H1 (cell line): ENCODE measurements around the gene CREBZF. TPM values are rescaled to one million over a fixed set of nuclear protein-coding genes. Genes with fewer than 3 reads are reported as not detected.

Source experiments
- CTCF ChIA-PET: fragments of 300-600 bp; sonication (Branson Sonifier 250); formaldehyde crosslinking; loops from one replicate; lab custom pipeline; 2021; ENCODE audit not compliant: partially characterized antibody; lab: Charles Lee
- POLR2A ChIA-PET: fragments of 300-600 bp; sonication (Branson Sonifier 250); formaldehyde crosslinking; loops from one replicate; lab custom pipeline; 2021; ENCODE audit warnings: inconsistent platforms; ENCODE audit not compliant: partially characterized antibody; lab: Charles Lee
- DNase-seq, 2 experiments: peaks; one replicate each; pipeline versions ENCODE4 v3.0.0 to v3.0.0-alpha.2; 2010 to 2022; ENCODE audit warnings: low spot score in 2 of 2, low read depth in 1 of 2, mixed read lengths in 1 of 2
- FAIRE-seq: peaks from 2 replicates; lab custom pipeline; 2011; peaks lifted over from hg19 to GRCh38; lab: Jason Lieb, UNC
- H2AFZ ChIP-seq: 2 replicates; pipeline ENCODE4 v1.8.1; 2012; ENCODE audit warnings: low read length, inconsistent platforms
- H2AK5ac ChIP-seq: 2 replicates; pipeline ENCODE4 v1.6.1; 2013; ENCODE audit warnings: low read depth, low read length
- H2BK120ac ChIP-seq: replicated peaks from 2 replicates; pipeline ENCODE3; 2013; ENCODE audit warnings: low read depth, low read length, inconsistent platforms
- H2BK12ac ChIP-seq: 2 replicates; pipeline ENCODE4 v1.6.1; 2013; ENCODE audit warnings: low read depth, low read length
- H2BK15ac ChIP-seq: 2 replicates; pipeline ENCODE4 v1.6.1; 2013; ENCODE audit warnings: low read length
- H2BK20ac ChIP-seq: 2 replicates; pipeline ENCODE4 v1.6.1; 2013; ENCODE audit warnings: low read length
- H2BK5ac ChIP-seq: 2 replicates; pipeline ENCODE4 v1.6.1; 2013; ENCODE audit warnings: low read depth, low read length
- H3K14ac ChIP-seq: 2 replicates; pipeline ENCODE4 v1.6.1; 2013; ENCODE audit warnings: inconsistent platforms; ENCODE audit not compliant: insufficient read length
- H3K18ac ChIP-seq: 2 replicates; pipeline ENCODE4 v1.6.1; 2013; ENCODE audit warnings: low read length; ENCODE audit errors: extremely low read depth
- H3K23ac ChIP-seq: 2 replicates; pipeline ENCODE4 v1.6.1; 2013; ENCODE audit warnings: inconsistent platforms; ENCODE audit not compliant: insufficient read length
- H3K23me2 ChIP-seq: 2 replicates; pipeline ENCODE4 v1.6.1; 2013; ENCODE audit warnings: low read depth, low read length
- H3K27ac ChIP-seq: 2 replicates; pipeline ENCODE4 v1.6.1; 2011; ENCODE audit warnings: low read depth, low read length, inconsistent platforms
- H3K27me3 ChIP-seq, 4 experiments: replicated peaks in 1 of 4; 1 replicate in 1 of 4; 2 replicates in 3 of 4; pipeline versions ENCODE4 v1.6.1 to v1.8.1; 2011 to 2013; ENCODE audit warnings: low read length in 3 of 4, mild to moderate bottlenecking in 3 of 4, inconsistent platforms in 2 of 4, mixed read lengths in 2 of 4, moderate library complexity in 1 of 4; ENCODE audit not compliant: control insufficient read depth in 3 of 4, insufficient read depth in 3 of 4; ENCODE audit errors: extremely low read depth in 1 of 4
- H3K36me3 ChIP-seq, 4 experiments: 2 replicates each; pipeline versions ENCODE4 v1.6.1 to v1.8.1; 2011 to 2013; ENCODE audit warnings: mild to moderate bottlenecking in 4 of 4, low read length in 3 of 4, moderate library complexity in 2 of 4, control low read depth in 1 of 4, inconsistent platforms in 1 of 4; ENCODE audit not compliant: insufficient read depth in 4 of 4, control insufficient read depth in 2 of 4
- H3K4ac ChIP-seq: replicated peaks from 2 replicates; pipeline ENCODE3; 2013; ENCODE audit warnings: low read length, low read depth, mixed read lengths, inconsistent platforms; ENCODE audit not compliant: insufficient read length
- H3K4me1 ChIP-seq, 4 experiments: replicated peaks in 1 of 4; 1 replicate in 1 of 4; 2 replicates in 3 of 4; pipeline versions ENCODE4 v1.6.1 to v1.8.1; 2011 to 2013; ENCODE audit warnings: low read length in 3 of 4, inconsistent platforms in 2 of 4, mixed read lengths in 1 of 4; ENCODE audit not compliant: insufficient read depth in 4 of 4, control insufficient read depth in 3 of 4
- H3K4me2 ChIP-seq, 2 experiments: 2 replicates each; pipeline versions ENCODE4 v1.6.1 to v1.8.1; 2011 to 2013; ENCODE audit warnings: low read depth in 2 of 2, low read length in 2 of 2, control low read depth in 1 of 2, inconsistent platforms in 1 of 2, mild to moderate bottlenecking in 1 of 2; ENCODE audit not compliant: insufficient read depth in 1 of 2
- H3K4me3 ChIP-seq, 4 experiments: fragments of 200-600, 300-600 bp in 1 of 4; sonication (generic), shearing (Covaris generic), sonication (Bioruptor Twin) in 1 of 4; 2 replicates each; pipeline versions ENCODE4 v1.5.1 to v1.8.1; 2011 to 2016; ENCODE audit warnings: low read length in 4 of 4, low read depth in 3 of 4, control low read depth in 2 of 4, inconsistent platforms in 2 of 4, mild to moderate bottlenecking in 2 of 4, mixed read lengths in 1 of 4, moderate library complexity in 1 of 4; ENCODE audit not compliant: insufficient read depth in 2 of 4; ENCODE audit errors: extremely low read depth in 1 of 4
- H3K56ac ChIP-seq: replicated peaks from 2 replicates; pipeline ENCODE3; 2013; ENCODE audit warnings: low read depth, mild to moderate bottlenecking, mixed read lengths, low read length, inconsistent platforms; ENCODE audit not compliant: insufficient read length
- H3K79me1 ChIP-seq: 2 replicates; pipeline ENCODE4 v1.6.1; 2013; ENCODE audit warnings: low read depth, low read length, control low read depth
- H3K79me2 ChIP-seq, 2 experiments: 2 replicates each; pipeline versions ENCODE4 v1.6.1 to v1.8.1; 2012 to 2013; ENCODE audit warnings: low read length in 2 of 2, mild to moderate bottlenecking in 2 of 2, inconsistent platforms in 1 of 2; ENCODE audit not compliant: insufficient read depth in 2 of 2, control insufficient read depth in 1 of 2
- H3K9ac ChIP-seq, 4 experiments: replicated peaks in 1 of 4; 1 replicate in 1 of 4; 2 replicates in 3 of 4; pipeline versions ENCODE4 v1.6.1 to v1.8.1; 2011 to 2013; ENCODE audit warnings: low read depth in 3 of 4, low read length in 3 of 4, control low read depth in 2 of 4, mild to moderate bottlenecking in 2 of 4, moderate library complexity in 2 of 4, inconsistent platforms in 1 of 4; ENCODE audit errors: extremely low read depth in 1 of 4
- H3K9me3 ChIP-seq, 2 experiments: 2 replicates each; pipeline versions ENCODE4 v1.6.1 to v1.8.1; 2012 to 2013; ENCODE audit warnings: mild to moderate bottlenecking in 2 of 2, moderate library complexity in 2 of 2, control low read depth in 1 of 2, inconsistent platforms in 1 of 2, low read depth in 1 of 2, low read length in 1 of 2, mixed read lengths in 1 of 2; ENCODE audit not compliant: insufficient read depth in 2 of 2
- H4K20me1 ChIP-seq, 2 experiments: replicated peaks in 1 of 2; 2 replicates each; pipeline versions ENCODE3 to v1.8.1; 2011 to 2013; ENCODE audit warnings: inconsistent platforms in 2 of 2, low read length in 2 of 2, mild to moderate bottlenecking in 1 of 2; ENCODE audit not compliant: insufficient read depth in 2 of 2, control insufficient read depth in 1 of 2
- H4K5ac ChIP-seq: 2 replicates; pipeline ENCODE4 v1.6.1; 2013; ENCODE audit warnings: low read length, low read depth, mixed read lengths, inconsistent platforms; ENCODE audit not compliant: insufficient read length
- H4K8ac ChIP-seq: 2 replicates; pipeline ENCODE4 v1.8.0; 2013; ENCODE audit warnings: mild to moderate bottlenecking, moderate library complexity, low read length, inconsistent platforms; ENCODE audit not compliant: insufficient read depth; ENCODE audit errors: extremely low read depth
- H4K91ac ChIP-seq: replicated peaks from 2 replicates; pipeline ENCODE3; 2013; ENCODE audit warnings: low read length, mixed read lengths, inconsistent platforms; ENCODE audit not compliant: insufficient read length
- CREB1 ChIP-seq: IDR thresholded peaks from 2 replicates; pipeline ENCODE4 v1.6.1; 2012; ENCODE audit warnings: inconsistent platforms
- SIN3A ChIP-seq, 2 experiments: IDR thresholded peaks in 1 of 2; conservative IDR thresholded peaks in 1 of 2; 2 replicates each; pipeline ENCODE4 v1.6.1; 2011 to 2012; ENCODE audit warnings: low read length in 2 of 2, improper control_type of control experiment in 1 of 2, low read depth in 1 of 2, mild to moderate bottlenecking in 1 of 2
- SUZ12 ChIP-seq: fragments of 200-600 bp; sonication (generic); IDR thresholded peaks from 2 replicates; pipeline ENCODE4 v1.6.1; 2012; ENCODE audit warnings: mild to moderate bottlenecking, inconsistent platforms, low read length, moderate library complexity, mixed read lengths
- TBP ChIP-seq: IDR thresholded peaks from 2 replicates; pipeline ENCODE4 v1.6.1; 2011; ENCODE audit warnings: low read depth, low read length, improper control_type of control experiment
- TEAD4 ChIP-seq: IDR thresholded peaks from 2 replicates; pipeline ENCODE4 v1.6.1; 2012; ENCODE audit warnings: low read depth, low read length, inconsistent platforms, mixed read lengths
- WGBS, 2 experiments: shearing (Covaris generic) in 1 of 2; methylation state at CpG; one replicate each; pipeline versions ENCODE4 v1.1.6 to v1.1.7; 2013 to 2015; ENCODE audit warnings: low lambda C conversion rate in 2 of 2, mixed read lengths in 2 of 2, inconsistent platforms in 1 of 2, low coverage in 1 of 2, missing lambda C conversion rate in 1 of 2; ENCODE audit not compliant: insufficient replicate concordance in 2 of 2, insufficient coverage in 1 of 2, insufficient read length in 1 of 2; ENCODE audit errors: extremely low coverage in 1 of 2, missing lambda C conversion rate in 1 of 2; 5-methylcytosine and 5-hydroxymethylcytosine counted together
- polyA plus RNA-seq, 7 experiments: library from polyadenylated mRNA; depleted of rRNA in 3 of 7; stranded (reverse) in 5 of 7; unstranded in 2 of 7; fragments of >200 nt in 5 of 7; fragments of 200-250 nt in 2 of 7; gene quantifications; 1 replicate in 5 of 7; 2 replicates in 1 of 7; 4 replicates in 1 of 7; pipeline versions ENCODE4 v1.2.1 to v1.2.3, GENCODE V29; 2011 to 2013; ENCODE audit warnings: missing spikeins in 2 of 7, mixed read lengths in 2 of 7
- total RNA-seq: library from RNA; stranded (reverse); fragmentation: NEBNext Ultra II Directional; extraction: Animal tissue kit (Norgen Biotek cat#: 25700); gene quantifications from 2 replicates; pipeline ENCODE4 v1.2.1, GENCODE V29; 2021

Gene CREBZF
- total and polyA plus RNA-seq, 2 of the 8 experiments (the other 6 are each of a cell fraction or from before 2014, with no cell fraction given): 15.4 to 44.9 TPM

GRCh38 chr11:85666687-85667086, 1.8 kb upstream of the CREBZF start:
- Histone ChIP-seq H2BK15ac (no peak overlapping the region), H3K14ac (no peak overlapping the region), H4K91ac (no peak overlapping the region), H3K9me3 (peaks cover 2% of the 10 kb centered on the region in 2 experiments; a peak in 1 of 4 replicates), H3K79me2 (peaks cover 21 to 32% of the 10 kb centered on the region in 2 experiments), H3K4me3 (no peak overlapping the region), H3K4me1 (peaks cover 0 to 3% (median 0%) of the 10 kb centered on the region in 4 experiments; a peak in 3 of 7 replicates), H2BK20ac (no peak overlapping the region), H3K9ac (no peak overlapping the region), H3K36me3 (peaks cover 0 to 13% (median 1%) of the 10 kb centered on the region in 4 experiments; a peak in 3 of 8 replicates), H4K5ac (no peak overlapping the region), H3K27ac (no peak overlapping the region), H3K4ac (no peak overlapping the region), H3K23ac (no peak overlapping the region), H2BK5ac (no peak overlapping the region), H2AK5ac (no peak overlapping the region), H4K20me1 (peaks cover 15 to 20% of the 10 kb centered on the region in 2 experiments), H3K27me3 (no peaks in the 10 kb centered on the region), H3K23me2 (peaks cover 3% of the 10 kb centered on the region; the same call in 1 of the 2 replicates), H3K79me1 (no peaks in the 10 kb centered on the region), H2BK120ac (no peak overlapping the region), H3K18ac (no peak overlapping the region), H4K8ac (no peak overlapping the region), H2AFZ (no peak overlapping the region), H3K56ac (no peak overlapping the region), H2BK12ac (no peak overlapping the region), H3K4me2 (no peak overlapping the region)
- ChIA-PET POLR2A (no interaction called here), CTCF (no interaction called here)
- FAIRE-seq: no peak
- DNase-seq: no peak
- TF ChIP-seq TEAD4 (no peak), SUZ12 (no peak), TBP (no peak), CREB1 (no peak), SIN3A (conservative IDR thresholded peaks at IDR 0.05 in 1 of 2, IDR thresholded peaks at IDR 0.05 in 1 of 2; ENCODE audit: low read depth in 1 of 2, low read length in 2 of 2) (no peak)
- WGBS, 2 experiments: 90% methylated on average over 3 of the region's 3 CpGs; no CpG with 5 or more reads in 1 of the 2 experiments
